ENCODE measurements around the gene SGMS1.
"Not testable (repeated sequence)": the region's sequence is repeated elsewhere in the genome, so short reads cannot be mapped to it uniquely, and the experiment has no call there.

Gene SGMS1

DNA sequence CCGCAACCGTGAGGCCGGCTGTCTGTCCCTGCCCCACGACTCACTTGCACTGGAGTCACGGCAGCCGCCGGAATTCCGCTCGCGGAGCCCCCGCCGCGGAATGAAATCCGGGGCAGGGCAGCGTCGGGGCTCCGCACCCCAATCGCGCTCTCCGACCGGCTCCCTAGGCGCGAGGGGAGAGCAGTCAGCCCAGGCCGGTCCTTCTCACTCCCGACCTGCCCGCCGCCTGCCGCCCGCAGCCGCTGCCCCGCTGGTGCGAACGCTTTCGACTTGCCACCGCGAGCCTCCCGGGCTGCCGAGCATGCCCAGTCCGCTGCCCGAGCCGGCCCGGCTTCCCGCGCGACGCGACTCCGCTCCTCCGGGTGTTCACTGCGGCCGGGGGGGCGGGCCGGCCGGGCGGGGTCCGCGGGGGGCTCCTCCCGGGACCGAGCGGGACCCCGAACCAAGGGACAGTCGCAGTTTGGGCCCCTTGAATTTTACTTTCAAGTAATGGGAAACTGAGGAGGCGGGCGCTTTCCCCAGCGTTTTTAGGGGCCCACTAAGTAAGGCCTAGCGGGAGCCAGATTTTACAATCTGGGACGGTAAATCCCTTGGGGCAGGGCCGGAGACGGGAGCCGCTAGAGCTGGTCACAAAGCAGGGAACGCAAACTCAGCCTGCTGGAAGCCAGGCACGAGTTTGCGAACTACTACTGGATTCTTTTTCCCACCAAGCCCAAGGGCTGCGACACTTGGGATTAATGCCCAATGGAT is at the start of gene SGMS1:
Gene SGMS1, minus strand, starts transcription at position 294 of the 750 bp plus-strand sequence. CDS start 279,842 bp downstream, outside the sequence.
- peak within 1 kb of the TSS; percentile 88 for H3K4me3 ChIP-seq (ENCODE audit: low read length)
- DNase-seq (ENCODE audit: low read depth): peak; percentile 89
- TF ChIP-seq, protein P1, sequence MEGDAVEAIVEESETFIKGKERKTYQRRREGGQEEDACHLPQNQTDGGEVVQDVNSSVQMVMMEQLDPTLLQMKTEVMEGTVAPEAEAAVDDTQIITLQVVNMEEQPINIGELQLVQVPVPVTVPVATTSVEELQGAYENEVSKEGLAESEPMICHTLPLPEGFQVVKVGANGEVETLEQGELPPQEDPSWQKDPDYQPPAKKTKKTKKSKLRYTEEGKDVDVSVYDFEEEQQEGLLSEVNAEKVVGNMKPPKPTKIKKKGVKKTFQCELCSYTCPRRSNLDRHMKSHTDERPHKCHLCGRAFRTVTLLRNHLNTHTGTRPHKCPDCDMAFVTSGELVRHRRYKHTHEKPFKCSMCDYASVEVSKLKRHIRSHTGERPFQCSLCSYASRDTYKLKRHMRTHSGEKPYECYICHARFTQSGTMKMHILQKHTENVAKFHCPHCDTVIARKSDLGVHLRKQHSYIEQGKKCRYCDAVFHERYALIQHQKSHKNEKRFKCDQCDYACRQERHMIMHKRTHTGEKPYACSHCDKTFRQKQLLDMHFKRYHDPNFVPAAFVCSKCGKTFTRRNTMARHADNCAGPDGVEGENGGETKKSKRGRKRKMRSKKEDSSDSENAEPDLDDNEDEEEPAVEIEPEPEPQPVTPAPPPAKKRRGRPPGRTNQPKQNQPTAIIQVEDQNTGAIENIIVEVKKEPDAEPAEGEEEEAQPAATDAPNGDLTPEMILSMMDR (conservative IDR thresholded peaks at IDR 0.05; ENCODE audit: low read length): no peak

- H3K4me3 ChIP-seq (ENCODE audit: low read length); DNase-seq (ENCODE audit: low read depth): not testable (repeated sequence)
These were observed 48.4 kb upstream of the SGMS1 start for GRCh38 chr10:50672152-50672551.

GRCh38 chr10:50671645-50672044 is 47.9 kb upstream of the SGMS1 start:
- H3K4me3 ChIP-seq (ENCODE audit: low read length); DNase-seq (ENCODE audit: low read depth): not testable (repeated sequence)

DNA sequence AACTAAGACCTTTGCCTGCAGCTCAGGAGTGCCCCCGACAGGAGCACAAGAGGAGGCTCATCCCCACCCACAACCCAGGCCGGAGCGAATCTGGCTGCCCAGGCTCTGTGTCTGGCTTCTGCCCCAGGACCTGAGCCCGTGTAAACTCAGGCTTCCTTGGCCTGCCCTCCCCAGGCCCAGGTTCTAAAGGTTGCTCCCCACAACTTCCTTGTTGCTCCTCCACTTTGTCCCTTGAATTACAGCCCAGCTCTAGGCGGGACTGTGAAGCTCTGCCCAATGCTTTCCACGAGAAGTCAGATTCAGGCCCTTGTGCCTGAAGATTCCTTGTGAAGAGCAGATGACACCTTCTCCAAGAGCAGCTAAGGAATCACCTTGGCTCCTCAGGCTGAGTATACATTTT is 46.2 kb upstream of the SGMS1 start:
- not testable (repeated sequence) for DNase-seq (ENCODE audit: low read depth); H3K4me3 ChIP-seq (ENCODE audit: low read length)

DNA sequence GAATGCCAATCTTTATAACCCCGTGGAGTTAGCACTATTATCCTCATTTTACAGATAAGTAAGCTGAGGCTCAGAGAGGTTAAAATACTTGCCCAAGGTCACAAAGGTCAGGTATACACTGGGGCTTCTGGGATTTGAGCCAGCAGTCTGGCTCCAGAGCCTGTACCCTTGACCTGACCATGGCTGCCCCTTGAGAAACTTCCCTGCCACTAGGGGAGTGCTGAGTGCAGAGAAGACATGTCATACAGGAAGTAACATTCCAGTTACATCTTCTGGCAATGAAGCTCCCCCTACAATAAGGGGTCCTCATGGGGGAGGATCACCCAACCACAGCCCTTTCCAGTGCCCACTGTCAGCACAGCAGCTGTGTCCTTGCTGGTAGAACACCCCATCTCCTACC is 43.6 kb upstream of the SGMS1 start:
- not testable (repeated sequence) for DNase-seq (ENCODE audit: low read depth); H3K4me3 ChIP-seq (ENCODE audit: low read length)

DNA sequence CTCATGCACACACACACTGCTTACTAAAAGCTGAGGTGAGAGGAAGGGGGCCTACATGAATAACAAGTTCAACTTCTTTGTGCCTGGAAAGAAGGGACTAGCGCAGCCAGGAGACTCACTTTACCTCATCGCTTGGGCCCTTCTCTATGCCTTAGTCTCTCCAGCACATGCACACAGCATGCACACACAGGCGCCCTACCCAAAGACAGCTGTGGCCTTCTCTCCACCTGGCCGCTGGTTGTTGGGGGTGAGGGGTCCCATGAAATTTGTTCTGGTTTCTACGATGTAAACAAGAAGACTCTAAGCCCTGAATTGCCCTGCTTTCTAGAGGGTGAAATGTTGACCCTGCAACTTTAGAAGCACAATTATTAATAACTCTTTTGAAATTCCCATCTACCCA is 38.7 kb upstream of the SGMS1 start:
- H3K4me3 ChIP-seq (ENCODE audit: low read length); DNase-seq (ENCODE audit: low read depth): not testable (repeated sequence)

GRCh38 chr10:50661563-50661962 is 37.8 kb upstream of the SGMS1 start:
- DNase-seq (ENCODE audit: low read depth); H3K4me3 ChIP-seq (ENCODE audit: low read length): not testable (repeated sequence)

DNA sequence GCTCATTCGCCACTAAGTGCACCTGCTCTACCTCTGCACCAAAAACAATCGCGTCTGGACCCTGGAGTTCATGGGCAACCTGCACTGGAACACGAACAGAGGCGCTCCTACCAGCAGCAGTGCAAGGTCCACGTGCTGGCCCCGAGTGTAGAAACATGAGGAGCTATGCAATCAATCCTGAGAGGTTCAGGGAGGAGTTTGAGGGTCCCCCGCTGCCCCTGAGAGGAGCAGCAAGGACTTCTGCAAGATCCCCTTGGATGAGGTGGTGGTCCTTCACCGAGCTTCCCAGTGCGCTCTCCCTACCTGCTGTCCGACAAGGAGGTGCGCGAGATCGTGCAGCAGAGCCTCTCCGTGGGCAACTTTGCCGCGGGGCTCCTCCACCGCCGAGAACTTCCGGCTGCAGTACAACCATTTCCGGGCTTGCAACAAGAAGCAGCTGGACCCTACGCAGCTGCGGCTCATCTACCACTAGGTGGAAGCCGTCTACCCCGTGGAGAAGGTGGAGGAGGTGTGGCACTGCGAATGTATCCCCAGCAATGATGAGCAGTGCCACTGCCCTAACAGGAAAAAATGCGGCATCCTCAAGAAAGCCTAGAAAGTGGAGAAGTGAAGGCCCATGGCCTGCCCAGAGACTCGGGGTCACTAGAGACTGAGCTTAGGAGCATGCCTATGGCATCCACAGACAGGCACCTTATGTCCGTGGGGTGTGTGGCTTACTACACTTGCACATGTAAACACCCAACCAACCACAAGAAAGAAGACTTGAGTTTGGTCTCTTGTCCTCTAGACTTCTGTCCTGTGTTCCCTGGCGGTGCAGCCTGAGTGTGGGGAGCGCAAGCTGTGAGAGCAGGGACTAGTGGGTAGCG is 36.3 kb upstream of the SGMS1 start:
- peak overlapping the region; percentile 55 for H3K4me3 ChIP-seq (ENCODE audit: low read length)
- TF ChIP-seq, protein P1 (conservative IDR thresholded peaks at IDR 0.05; ENCODE audit: low read length): peak; percentile 31; the same call in 1 of the 2 replicates
- peak; percentile 13 for DNase-seq (ENCODE audit: low read depth)

DNA sequence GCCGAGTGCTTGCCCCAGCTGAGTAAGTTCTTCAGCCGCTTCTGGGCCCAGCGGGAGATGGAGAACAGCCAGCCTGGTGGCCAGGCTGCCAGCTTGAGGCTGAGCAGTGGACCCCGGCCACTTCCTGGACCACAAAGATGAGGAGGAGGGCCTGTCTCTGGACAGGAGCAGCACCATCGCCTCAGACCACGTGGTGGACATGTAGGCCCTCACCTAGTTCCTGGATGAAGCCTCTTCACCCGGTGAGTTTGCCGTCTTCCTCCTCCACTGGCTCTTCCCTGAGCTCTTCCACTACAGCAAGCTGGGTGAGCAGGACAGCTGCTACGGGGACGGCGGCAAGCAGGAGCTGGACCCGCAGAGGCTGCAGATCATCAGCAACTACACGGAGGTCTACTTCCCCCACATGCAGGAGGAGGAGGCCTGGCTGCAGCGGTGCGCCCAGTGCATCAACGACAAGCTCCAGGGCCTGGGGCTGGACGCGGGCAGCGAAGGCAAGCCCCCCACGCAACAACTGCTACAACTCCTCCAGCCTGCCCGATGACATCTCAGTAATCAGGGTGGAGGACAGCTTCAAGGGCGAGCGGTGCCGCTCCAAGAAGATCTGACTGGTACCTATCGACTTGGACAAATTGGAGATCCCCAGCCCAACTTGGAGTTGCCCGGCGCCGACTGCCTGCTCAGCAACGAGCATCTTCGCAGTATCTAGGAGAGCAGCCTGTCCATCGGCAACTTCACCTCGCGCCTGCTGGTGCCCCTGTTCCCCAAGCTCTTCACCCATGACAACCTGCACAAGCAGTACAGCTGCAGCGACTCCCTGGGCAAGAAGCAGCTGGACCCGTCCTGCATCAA is 35.5 kb upstream of the SGMS1 start:
- H3K4me3 ChIP-seq (ENCODE audit: low read length): peak overlapping the region; percentile 55
- DNase-seq (ENCODE audit: low read depth): not testable (repeated sequence)

- TF ChIP-seq, protein P1 (conservative IDR thresholded peaks at IDR 0.05; ENCODE audit: low read length): no peak
- H3K4me3 ChIP-seq (ENCODE audit: low read length): no peak overlapping the region
- no peak for DNase-seq (ENCODE audit: low read depth)
These were observed 34.4 kb upstream of the SGMS1 start for GRCh38 chr10:50658165-50658564.
